Measurements from ENCODE around the gene WDR1.

Gene WDR1

DNA sequence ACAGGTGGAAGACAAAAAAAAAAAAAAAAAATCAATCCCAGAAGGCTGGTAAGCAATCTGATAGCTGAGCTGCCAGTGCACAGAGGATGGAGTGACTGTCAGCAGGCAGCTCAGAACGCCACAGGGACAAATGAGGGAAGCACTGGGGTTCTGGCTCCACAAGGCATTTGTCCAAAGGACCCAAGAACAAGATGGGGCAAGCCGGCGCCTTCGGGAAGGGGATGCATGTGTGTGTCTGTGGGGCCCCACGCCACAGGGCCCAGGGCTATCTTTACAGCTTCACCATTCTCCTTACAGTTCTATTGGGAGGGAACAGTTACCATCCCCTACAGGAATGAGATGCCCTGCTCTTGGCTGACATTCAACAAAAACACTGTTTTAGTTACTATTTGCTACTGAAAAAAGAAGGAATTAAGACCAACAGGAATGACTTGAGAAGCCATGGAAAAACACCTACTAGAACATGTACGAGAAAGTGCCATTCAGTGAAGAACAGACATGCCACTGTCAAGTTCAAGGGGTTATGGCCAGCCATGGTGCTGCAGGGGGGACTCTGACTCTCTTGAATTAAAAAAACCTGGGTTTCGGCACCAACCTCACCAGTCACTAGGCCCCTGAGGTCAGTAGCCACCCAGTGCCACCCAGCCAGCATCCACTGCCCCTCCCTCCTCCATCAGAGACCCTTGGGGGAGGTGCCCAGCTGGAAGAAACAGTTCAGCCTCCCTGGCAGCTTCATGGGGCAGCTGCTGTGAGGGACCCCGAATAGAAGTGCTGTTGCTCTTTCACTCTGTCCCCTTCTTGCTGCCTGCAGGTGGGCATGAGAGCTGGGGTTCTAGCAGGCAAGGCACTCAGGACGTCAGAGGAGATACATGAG, 18.5 kb downstream of the WDR1 start:
- DNase-seq, result no peak

DNA sequence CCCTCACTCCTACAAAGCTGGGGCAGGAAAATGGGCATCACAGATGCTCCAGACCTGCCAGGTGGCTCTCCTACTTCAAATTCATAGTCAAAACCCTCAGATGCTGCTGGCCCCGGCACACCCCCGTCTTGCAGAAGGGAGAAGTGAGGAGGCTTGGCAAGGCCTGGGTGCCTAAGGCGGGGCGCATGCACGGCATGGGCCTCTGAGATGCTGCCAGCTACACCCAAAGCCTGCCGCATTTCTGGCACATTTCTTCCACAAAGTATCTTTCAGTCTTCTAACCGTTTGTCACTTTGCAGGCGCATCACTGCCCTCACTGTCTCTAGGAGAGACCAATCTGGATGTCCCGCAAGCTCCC, 19.6 kb downstream of the WDR1 start:
- DNase-seq, result no peak

DNA sequence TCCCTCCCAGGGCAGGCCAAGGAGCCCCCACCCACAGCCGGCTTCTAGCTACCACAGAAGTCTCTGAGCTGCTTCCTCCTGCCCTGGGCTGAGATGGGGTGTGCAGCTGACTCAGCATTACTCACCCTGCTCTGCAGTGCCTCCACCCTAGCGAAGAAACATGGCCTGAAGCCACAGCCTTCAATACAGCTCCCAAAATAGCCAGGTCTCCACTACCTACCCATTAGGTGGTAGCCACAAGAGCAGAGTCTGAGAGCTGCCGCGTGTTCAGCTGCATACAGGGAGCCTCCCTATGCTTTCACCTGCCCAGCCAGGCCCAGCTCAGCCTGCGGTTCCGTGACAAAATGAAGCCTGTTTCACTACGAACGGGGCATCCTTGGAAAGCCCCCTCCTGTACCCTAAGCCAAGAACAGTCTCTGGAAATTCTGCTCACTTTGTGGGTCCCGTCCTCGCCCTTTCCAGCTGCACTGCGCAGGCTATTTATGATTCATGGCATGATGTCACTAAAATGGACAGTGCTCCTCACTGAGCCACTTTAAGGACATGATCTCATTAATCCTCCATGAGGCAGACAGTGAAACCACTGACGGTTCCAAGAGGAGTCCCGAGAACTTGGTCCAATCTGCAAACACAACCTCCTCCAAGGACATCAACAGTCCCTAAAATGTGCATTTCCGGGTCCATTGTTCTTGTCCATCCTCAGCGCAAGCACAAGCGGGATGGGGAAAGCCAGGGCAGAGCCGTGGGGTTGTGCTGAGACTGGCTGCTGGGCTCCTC, 20.2 kb downstream of the WDR1 start:
- no peak for DNase-seq

DNA sequence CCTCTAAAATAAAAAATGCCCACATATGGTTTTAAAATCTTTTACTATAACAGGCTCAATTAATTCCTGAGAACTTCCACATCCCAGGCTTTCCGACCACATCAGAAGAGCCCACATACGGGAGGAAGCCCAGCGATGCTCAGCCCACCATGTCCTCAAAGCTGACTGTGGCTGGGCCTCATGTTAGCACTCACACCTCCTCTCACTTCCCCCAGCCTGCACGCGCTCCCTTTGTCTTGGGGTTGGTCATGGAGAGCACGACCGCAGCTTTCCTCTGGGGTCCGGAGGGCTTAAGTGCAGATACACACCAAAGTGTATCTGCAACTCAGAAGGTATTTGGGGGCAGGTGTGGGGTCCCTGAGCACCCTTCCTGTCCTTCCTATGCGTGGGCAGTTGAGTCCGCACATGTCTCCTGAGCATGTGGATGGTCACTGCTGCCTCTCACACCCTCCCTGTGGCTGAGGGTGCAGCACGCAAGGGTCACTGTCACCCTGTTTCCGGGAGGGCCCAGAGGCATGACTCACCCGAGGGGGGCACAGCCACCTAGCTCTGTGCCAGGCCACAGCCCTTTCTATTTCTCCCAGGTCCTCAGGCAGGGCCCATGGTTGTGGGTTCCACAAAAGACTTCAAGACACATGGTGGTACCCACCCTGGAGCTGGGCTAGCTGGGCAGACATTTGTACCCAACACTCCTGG, 21.2 kb downstream of the WDR1 start:
- DNase-seq, result no peak

DNA sequence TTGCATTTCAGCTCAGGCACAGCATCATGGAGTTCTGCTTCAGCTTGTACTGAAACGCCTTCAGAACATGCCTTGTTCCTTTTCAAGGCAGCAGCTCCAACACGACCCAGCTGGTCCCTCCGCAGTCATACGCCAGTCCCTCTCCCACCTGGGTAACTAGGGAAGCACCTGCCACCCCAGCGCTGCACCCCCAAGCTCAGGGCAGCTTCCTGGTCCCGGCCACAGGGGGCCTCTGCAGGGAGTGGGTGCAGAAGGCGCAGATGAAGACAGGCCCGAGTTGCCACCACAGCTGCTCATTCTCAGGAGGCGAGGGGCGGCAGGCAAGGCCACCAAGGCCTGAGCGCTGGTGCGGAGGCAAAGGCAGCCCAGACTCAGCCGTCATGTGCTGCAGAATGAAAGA, 21.8 kb downstream of the WDR1 start:
- no peak for DNase-seq

DNA sequence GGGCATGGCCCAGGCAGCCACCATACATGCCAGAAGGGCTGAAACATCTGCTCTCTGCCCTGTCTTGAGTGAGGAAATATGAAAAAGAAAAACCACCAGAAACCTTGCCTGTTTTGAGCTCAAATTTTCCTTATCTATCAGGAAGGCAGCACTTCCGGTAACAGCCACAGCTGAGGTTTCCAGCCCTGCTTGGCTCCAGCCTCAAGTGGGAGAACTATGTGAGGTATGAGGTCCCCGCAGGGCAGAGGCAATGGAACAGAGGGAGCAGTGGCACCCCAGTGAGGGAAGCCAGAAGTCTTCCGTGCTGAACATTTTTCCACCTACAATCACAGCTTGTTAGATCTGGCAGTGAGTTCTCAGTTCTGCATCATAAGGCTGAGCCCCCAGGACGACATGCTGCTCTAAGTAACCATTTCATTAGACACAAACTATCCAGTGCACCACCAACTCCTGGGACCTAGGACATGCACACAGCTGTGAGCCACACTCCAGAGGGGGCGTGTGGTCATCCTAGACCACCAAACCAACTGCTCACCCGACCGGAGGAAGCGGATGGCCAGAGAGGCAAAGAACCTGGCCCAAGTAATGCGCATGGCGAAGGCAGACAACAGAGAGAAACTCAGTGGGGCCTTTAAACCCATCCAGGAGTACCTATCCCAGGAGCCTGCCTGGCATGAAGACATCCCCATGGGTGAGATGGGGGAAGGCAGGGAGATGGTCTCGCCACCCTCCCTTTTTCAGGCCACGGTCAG, 22.6 kb downstream of the WDR1 start:
- DNase-seq, result no peak

DNA sequence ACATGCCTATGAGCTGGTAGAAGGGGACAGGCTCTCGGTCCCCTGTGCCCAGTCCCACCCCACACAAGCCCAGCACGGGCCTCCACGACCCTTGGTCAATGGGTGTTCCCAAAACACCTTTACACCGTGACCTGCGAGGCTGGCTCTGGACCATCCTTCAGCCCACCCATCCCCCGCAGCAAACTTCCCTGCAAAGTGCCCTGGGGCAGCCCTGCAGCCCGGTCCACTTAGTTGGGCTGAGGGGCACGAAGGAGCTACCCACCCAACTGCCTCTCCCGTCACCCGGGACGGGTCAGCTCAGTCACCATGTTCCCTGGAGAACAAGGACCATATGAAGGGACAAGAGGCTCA, 23.4 kb downstream of the WDR1 start:
- no peak for DNase-seq

DNA sequence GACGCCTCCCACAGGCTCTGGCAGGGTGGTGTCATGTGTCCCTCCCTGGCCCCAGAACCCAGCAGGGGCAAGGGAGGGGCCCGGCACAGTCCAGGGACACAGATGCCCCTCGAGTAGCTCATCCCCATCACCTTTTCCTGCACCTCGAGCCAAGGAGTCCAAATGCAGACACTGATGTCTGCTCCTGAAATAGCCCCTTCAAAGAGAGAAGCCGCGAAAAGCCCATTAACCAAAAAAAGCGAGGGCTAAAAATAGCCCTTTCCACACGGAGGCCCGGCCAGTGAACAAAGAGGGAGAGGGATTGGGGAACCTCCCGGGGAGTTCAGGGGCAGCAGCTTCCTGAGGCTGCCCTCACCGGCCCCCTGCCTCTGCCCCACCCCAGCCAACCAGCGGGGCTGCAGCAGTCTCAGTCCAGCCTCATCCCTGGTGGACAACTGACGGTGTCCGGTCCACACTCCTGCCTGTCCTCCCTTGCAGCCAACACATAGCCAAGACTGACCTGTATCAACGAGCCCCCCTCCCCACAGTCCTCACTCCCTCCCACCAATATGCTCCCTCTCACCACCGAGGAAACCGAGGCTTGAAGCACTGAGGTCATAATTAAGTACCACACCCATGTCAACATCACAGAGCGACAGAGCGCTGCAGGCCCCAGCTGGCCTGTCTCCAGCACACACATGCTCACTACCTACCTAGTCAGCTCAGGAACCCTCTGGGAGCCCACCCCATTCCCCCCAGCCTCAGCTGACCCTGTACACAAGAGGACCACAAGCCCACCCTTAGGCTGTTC, 23.9 kb downstream of the WDR1 start:
- no peak for DNase-seq

DNA sequence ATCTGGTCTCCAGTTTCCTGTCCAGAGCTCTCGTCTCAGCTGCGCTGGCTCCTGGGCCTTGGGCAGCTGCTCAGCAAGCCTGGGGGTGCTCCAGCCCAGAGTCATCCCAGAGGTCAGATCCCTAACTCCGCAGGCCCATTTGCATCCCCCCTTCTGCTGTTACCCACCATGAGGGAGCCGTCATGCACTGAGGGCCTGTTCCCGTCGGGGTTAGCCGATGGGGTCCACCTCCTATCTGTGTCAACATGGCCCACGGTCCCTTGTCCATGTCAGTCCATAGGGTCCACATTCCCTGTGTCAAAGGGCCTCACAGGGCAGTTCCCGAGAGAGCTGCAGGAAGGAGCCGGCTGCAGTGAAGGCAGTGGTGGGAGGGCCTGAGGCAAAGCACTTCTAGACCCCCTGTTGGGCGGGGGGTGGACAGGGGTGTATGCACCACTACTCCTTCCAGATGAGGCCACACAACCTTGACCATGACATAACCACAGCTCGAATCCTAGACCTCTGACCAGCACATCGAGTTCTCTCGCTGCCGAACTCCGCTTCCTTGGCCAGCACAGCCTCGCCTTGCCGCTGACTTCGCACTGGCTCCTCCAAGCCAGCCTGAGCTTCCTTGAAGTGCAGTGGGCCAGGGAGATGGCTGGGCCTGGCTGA, 24.9 kb downstream of the WDR1 start:
- DNase-seq, result no peak

DNA sequence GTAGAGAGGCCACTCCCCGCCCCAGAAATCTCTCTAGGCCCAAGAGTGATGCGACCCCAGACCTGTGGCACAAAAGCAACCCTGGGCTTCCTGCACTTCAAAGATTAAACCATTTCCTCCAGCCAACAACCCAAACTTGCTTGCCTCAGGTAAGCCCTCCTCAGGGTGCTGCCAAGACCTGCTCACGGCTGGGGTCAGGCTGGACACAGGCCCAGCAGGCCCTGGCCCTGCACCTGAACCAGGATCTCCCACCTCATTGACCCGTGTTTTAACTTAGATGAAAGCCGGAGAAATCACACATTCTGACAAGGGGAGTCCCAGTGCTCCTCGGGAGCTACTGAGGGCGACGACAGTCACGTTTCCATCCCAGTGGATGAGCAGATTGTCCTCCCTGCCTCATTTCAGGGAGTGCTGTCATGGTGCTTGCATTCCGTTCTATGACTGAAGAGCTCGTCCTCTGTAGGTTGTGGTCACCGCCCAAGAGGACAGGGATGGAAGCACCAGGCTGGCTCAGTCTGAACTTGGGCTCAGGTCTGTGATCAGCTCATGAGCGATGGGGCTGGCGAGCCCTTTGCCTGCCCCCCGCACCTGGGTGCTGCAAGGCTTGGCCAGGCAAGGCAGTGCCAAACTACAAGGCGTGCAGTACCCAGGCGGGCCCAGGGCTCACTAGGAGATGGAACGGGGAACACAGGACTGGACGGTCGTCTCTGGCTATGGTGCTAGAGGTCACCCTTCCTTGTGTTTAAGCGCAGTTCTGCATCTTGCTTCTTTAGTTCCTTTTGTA, 25.9 kb downstream of the WDR1 start:
- no peak for DNase-seq

DNA sequence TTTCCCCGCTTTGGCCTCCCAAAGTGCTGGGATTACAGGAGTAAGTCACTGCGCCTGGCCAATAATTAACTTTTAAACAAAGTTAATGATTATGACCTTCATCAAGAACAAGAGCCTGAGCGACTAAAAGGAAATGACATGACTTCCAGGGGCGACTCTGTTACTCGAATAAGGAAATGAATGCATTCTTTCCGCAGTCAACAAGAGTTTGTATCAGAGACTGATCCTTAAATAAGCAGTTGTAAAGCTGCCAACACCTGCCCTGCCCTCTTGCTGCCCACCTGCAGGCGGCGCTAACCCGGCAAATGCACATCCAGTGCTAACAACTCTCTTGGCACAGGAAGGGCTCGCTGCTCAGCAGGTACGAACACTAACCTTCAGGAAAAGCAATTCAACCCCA, 27.3 kb downstream of the WDR1 start:
- no peak for DNase-seq

DNA sequence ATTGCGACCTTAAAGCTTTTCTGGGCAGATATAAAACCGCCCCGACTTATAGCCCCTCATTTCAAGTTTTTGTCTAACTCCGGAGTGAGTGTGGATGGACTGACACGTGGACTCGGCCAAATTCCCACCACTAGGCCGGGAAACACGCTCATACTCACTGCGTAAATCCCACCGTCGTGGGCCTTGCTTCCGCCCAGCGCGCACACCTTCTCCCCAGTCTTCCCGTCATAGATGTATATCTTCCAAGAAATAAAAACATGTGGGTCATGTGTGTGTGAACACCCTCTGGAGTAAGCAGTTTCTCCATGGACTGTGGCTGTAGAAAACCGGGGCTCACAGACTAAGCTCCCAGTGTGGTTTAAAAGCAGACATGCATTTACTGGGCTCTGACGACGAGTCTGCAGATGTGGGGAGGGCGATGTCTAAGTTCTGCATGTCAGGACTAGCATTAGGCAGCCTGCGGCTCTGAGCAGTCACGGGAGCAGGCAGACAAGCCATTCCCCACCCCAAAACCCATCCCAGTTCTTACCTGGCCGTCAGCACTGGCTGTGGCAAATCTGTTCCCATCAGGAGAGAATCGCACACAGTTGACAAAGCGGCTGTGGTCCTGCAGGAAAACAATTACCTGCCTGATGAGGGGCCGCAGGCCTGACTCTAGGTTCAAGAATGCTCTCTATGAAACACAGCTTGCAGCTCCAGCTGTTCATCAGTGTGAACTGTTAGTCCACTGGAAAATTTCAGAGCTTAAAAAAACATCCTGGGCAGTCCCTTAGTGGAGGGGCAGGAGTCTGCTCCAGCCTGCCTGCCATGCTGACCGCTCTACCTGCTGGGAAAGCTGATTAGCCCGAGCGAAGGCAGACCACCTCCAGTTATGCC, 28.2 kb downstream of the WDR1 start:
- DNase-seq, result no peak

DNA sequence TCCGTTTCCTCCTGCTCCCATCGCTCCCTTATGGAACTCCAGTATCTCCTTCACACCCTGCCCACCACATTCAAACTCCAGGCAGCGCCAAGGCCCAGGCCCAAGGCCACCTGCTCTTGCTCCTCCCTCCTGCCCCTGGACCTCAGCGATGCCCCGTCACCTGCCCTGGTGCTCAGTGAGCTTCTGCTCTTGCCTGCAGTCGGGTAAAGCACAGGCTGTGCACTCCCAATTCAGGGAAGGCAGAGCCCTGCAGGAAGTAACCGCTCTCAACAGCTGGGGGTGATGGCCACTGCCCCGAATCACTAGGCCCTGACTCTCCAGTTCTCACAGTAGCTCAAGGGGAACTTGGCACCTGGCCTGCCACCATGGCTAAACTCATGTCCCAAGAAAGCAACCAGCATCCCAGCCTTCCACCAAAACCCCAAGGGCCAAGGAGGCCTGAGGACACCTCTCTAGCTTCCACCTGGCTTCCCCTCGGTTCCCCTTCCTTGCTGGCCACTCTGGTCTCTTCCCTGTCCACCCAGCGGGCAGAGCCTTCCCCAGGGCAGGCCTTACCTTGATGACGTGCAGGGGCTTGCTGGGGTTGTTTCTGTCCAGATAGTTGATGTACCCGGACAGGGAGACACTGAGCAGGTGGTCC, 29.3 kb downstream of the WDR1 start:
- no peak for DNase-seq

DNA sequence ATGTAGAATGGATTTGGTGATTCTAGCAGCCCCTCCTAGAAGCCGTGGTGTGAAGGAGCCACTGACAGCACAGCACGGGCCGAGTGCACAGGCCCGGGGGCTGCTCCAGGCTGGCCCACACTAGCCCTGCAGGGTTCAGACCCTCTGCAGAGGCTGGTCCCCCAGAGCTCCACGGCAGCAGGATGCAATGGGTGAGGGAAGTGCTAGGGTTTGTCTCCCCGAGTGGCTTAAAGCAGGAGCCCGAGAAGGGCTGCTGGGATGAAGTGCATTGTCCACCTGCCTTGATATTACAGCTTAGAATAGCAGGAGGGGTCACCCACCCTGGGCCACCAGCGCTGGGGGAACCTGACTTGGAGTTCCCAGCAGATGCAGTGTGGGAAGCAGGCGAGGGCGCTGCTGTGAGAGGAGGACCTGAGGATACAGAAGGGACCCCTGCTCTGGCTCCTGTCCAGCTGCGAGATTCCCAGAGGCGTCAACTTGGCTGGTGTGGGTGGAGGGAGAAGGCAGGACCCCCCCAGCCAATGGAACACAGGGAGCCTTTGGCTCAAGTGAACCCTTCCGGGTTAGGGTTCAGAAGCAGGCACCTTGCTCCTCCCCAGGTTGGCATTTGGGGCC, 30.0 kb downstream of the WDR1 start:
- DNase-seq, result no peak

DNA sequence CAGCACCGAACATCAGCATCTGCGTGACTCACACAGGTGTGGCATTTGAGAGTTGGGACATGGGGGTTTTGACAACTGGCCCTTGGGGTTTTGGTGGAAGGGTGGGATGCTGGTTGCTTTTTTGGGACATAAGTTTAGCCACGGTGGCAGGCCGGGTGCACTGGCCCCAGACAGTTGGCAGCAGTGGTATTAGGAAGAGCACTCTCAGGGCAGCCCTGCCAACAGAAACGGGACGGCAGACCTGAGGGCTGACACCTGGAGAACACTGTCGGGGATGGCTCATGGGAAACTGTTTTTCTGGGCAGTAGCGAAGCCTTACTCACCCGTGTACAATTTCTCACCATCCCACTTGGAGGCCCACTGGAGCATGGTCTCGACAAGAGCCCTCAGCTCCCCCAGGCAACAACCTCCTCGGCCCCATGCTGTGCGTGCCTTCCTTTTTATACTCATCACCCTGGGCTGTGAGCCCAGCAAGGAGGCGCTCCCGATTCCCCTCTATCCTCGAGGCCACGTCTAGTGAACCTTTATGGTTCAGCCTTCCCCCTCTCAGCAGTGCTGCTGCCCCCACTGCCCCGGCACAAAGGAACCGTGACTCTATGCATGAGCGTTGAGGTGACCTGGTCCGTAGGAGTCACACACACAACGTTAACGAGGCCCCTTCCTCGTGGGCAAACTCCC, 30.6 kb downstream of the WDR1 start:
- no peak for DNase-seq

DNA sequence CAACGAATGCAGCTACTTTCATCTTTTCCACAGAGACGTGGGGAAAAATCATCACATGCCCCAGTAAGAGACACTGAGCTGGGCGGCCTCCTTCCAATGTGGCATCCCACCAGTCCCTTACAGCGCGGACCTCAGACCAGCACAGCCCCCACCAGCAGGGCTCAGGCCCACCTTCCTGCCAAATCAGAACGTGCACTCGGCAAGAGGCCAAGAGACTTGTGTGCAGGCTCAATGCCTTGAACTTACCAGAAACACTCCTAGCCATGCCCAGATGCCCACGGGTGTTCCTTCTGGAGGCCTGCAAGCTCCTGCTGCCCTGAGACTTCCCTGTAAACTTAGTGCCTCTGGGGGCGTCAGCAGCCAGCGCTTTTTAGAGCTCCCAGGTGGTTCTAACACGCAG, 31.2 kb downstream of the WDR1 start:
- no peak for DNase-seq

DNA sequence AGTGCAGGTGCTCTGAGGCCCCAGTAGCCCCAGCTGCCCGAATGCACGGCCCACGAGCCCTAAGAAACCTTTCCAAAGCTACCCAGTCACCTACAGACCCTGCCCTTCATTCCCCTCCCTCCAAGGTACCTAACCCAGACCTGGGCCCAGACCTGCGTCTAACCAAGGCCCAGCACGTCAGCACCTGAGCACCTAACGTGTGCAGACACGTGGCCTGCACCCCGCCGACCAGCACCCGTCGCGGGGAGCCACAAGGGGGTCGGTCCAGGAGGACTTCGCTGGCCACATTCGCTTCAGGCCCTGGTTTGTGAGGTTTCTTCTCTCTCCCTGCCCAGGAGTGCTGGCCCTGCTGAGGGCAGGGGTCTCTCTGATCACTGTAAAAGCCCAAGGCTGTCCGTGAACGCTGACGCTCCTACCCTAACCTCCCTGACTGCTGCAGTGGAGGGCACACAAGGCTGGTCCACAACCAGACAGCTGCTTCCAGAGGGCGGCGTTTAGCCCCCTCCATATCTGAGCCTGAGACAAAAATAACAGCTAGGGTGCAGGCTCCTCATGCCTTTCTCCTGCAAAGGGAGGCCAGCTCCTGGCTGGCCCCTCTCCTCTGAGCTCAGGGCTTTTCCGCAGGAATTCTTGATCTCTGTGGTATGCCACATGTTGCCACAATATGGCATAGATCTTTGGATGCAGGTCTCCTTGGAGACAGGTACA, 31.8 kb downstream of the WDR1 start:
- DNase-seq, result no peak
